Panc1 (cell line): ENCODE results near the gene SEC22C.

Experiments used
- POLR2AphosphoS5 ChIP-seq: IDR thresholded peaks from 2 replicates; pipeline ENCODE4 v1.6.1; 2012; ENCODE audit warnings: mild to moderate bottlenecking, low read depth, low read length, moderate library complexity
- REST ChIP-seq, 2 experiments: IDR thresholded peaks; 2 replicates each; pipeline ENCODE4 v1.6.1; 2011 to 2012; ENCODE audit warnings: low read depth in 2 of 2, control low read depth in 1 of 2, low read length in 1 of 2, mild to moderate bottlenecking in 1 of 2, moderate library complexity in 1 of 2; ENCODE audit not compliant: insufficient read depth in 1 of 2
- SIN3A ChIP-seq: IDR thresholded peaks from 2 replicates; pipeline ENCODE4 v1.6.1; 2012; ENCODE audit warnings: low read depth, mild to moderate bottlenecking, low read length, moderate library complexity, borderline replicate concordance; ENCODE audit not compliant: insufficient read depth
- TCF7L2 ChIP-seq: IDR thresholded peaks from 2 replicates; pipeline ENCODE4 v1.6.1; 2011; ENCODE audit warnings: mild to moderate bottlenecking, low read depth, low read length, inconsistent platforms
- TF ChIP-seq, protein P1 (sequence below): fragments of 450-650 bp; IDR thresholded peaks from 2 replicates; pipeline ENCODE4 v1.5.1; 2017; ENCODE audit warnings: mild to moderate bottlenecking

- TF ChIP-seq, protein P1, sequence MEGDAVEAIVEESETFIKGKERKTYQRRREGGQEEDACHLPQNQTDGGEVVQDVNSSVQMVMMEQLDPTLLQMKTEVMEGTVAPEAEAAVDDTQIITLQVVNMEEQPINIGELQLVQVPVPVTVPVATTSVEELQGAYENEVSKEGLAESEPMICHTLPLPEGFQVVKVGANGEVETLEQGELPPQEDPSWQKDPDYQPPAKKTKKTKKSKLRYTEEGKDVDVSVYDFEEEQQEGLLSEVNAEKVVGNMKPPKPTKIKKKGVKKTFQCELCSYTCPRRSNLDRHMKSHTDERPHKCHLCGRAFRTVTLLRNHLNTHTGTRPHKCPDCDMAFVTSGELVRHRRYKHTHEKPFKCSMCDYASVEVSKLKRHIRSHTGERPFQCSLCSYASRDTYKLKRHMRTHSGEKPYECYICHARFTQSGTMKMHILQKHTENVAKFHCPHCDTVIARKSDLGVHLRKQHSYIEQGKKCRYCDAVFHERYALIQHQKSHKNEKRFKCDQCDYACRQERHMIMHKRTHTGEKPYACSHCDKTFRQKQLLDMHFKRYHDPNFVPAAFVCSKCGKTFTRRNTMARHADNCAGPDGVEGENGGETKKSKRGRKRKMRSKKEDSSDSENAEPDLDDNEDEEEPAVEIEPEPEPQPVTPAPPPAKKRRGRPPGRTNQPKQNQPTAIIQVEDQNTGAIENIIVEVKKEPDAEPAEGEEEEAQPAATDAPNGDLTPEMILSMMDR, result no peak
- TF ChIP-seq SIN3A (no peak), POLR2AphosphoS5 (no peak), REST (IDR thresholded peaks at IDR 0.05; ENCODE audit: insufficient read depth in 1 of 2, low read depth in 2 of 2, low read length in 1 of 2) (no peak), TCF7L2 (no peak)
Measured at GRCh38 chr3:42581400-42581708, 413 bp downstream of the SEC22C start.
